Stimulated activated CD4-positive, alpha-beta T cell treated with anti-CD3 and anti-CD28 coated beads, Interleukin-15, amount 100 ng/mL, for 24 hours (primary cell): ENCODE results near the gene PCDHA1.
A peak's percentile ranks its signal among the peaks of the same experiment; 100 is the strongest.
"Not testable (repeated sequence)": the region's sequence is repeated elsewhere in the genome, so short reads cannot be mapped to it uniquely, and the experiment has no call there.

Experiments
- DNase-seq: peaks from one replicate; pipeline ENCODE4 v3.0.0-alpha.2; 2020

PCDHA1 gene

GRCh38 chr5:140808889-140809291 is 22.9 kb downstream of the PCDHA1 start:
- DNase-seq, result no peak

GRCh38 chr5:140821375-140822280 is 35.7 kb downstream of the PCDHA1 start, which contains the start of gene PCDHA5:
TSS of gene PCDHA5 (plus strand) at chr5:140821613.
- peak; percentile 51 for DNase-seq

- no peak for DNase-seq
These were observed 36.3 kb downstream of the PCDHA1 start for GRCh38 chr5:140822281-140822629.

- not testable (repeated sequence) for DNase-seq
These were observed 37.0 kb downstream of the PCDHA1 start for GRCh38 chr5:140822969-140823368.

DNA sequence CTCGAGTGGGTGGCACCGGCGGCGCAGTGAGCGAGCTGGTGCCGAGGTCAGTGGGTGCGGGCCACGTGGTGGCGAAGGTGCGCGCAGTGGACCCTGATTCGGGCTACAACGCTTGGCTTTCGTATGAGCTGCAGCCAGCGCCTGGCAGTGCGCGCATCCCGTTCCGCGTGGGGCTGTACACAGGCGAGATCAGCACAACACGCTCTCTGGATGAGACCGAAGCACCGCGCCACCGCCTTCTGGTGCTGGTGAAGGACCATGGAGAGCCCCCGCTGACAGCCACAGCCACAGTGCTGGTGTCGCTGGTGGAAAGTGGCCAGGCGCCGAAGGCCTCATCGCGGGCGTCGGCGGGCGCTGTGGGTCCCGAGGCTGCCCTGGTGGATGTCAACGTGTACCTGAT is 37.5 kb downstream of the PCDHA1 start:
- DNase-seq, result no peak

DNA sequence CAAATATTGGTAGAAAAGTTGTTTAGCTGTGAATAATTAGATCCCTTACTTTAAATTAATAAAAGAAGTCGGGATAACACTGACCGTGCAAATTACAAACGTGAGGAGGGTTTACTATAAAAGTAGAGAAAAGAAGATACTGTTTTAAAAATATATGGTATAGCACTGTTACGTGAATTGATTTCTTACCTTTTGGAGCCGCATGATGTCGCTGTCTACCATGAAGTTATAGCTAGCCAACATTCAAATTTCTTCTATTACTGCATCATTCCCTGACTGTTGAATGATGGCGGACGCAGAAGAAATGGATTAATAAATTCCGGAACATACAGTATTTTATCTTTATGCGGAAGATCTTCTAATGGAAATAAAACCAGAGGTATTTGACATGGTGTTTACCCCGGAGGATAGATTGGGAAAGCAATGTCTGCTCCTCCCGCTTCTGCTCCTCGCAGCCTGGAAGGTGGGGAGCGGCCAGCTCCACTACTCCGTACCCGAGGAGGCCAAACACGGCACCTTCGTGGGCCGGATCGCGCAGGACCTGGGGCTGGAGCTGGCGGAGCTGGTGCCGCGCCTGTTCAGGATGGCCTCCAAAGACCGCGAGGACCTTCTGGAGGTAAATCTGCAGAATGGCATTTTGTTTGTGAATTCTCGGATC is 41.9 kb downstream of the PCDHA1 start, which contains the start of gene PCDHA6:
Gene PCDHA6 (plus strand): TSS at position 257 of the 658 bp plus-strand sequence. CDS start 132 bp downstream, at position 389.
- no peak for DNase-seq

GRCh38 chr5:140828362-140828737 is 42.4 kb downstream of the PCDHA1 start:
- no peak for DNase-seq

DNA sequence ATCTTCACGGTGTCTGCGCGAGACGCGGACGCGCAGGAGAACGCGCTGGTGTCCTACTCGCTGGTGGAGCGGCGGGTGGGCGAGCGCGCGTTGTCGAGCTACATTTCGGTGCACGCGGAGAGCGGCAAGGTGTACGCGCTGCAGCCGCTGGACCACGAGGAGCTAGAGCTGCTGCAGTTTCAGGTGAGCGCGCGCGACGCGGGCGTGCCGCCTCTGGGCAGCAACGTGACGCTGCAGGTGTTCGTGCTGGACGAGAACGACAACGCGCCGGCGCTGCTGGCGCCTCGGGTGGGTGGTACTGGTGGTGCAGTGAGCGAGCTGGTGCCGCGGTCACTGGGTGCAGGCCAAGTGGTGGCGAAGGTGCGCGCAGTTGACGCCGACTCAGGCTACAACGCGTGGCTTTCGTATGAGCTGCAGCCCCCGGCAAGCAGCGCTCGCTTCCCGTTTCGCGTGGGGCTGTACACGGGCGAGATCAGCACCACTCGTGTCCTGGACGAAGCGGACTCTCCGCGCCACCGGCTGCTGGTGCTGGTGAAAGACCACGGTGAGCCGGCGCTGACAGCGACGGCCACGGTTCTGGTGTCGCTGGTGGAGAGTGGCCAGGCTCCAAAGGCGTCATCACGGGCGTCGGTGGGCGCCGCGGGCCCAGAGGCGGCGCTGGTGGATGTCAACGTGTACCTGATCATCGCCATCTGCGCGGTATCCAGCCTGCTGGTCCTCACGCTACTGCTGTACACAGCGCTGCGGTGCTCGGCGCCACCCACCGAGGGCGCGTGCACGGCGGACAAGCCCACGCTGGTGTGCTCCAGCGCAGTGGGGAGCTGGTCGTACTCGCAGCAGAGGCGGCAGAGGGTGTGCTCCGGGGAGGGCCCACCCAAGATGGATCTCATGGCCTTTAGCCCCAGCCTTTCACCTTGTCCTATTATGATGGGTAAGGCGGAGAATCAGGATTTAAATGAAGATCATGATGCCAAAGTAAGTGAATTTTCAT is 43.9 kb downstream of the PCDHA1 start:
- DNase-seq, result not testable (repeated sequence)

DNA sequence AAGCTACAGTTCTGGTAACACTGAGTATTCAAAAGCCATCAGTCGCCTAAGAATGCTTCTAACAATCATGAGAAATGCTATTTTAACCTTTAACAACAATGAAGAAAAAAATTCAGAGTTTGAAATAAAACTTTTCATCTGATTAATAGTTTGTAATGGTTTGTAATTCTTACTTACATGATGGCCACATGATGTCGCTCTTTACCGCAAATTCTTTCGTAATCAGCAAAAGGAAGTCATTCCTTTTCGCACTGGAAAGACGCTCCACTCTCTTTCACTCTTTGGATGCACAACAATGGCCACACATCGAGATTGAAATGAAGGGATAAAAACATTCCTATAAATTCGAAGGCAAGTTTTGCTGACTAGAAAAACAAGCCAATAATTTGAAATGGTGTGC is 48.1 kb downstream of the PCDHA1 start, which contains the start of gene PCDHA7:
Gene PCDHA7 (plus strand): TSS at position 277 of the 400 bp plus-strand sequence. CDS start 115 bp downstream, at position 392.
- DNase-seq, result no peak

GRCh38 chr5:140834439-140835008 is 48.6 kb downstream of the PCDHA1 start:
- DNase-seq, result not testable (repeated sequence)

DNA sequence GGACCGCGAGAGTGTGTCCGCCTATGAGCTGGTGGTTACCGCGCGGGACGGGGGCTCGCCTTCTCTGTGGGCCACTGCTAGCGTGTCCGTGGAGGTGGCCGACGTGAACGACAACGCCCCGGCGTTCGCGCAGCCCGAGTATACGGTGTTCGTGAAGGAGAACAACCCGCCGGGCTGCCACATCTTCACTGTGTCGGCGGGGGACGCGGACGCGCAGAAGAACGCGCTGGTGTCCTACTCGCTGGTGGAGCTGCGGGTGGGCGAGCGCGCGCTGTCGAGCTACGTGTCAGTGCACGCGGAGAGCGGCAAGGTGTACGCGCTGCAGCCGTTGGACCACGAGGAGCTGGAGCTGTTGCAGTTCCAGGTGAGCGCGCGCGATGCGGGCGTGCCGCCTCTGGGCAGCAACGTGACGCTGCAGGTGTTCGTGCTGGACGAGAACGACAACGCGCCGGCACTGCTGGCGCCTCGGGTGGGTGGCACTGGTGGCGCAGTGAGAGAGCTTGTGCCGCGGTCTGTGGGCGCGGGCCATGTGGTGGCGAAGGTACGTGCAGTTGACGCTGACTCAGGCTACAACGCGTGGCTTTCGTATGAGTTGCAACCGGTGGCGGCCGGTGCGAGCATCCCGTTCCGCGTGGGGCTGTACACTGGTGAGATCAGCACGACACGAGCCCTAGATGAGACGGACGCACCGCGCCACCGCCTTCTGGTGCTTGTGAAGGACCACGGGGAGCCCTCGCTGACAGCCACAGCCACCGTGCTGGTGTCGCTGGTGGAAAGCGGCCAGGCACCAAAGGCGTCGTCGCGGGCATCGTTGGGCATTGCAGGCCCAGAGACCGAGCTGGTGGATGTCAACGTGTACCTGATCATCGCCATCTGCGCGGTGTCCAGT is 49.9 kb downstream of the PCDHA1 start:
- no peak for DNase-seq

- DNase-seq, result peak; percentile 22
These were observed 55.3 kb downstream of the PCDHA1 start, which contains the start of gene PCDHA8 for GRCh38 chr5:140840978-140841962. TSS of gene PCDHA8 (plus strand) at chr5:140841187. CDS start at chr5:140841322, 135 bp downstream.

DNA sequence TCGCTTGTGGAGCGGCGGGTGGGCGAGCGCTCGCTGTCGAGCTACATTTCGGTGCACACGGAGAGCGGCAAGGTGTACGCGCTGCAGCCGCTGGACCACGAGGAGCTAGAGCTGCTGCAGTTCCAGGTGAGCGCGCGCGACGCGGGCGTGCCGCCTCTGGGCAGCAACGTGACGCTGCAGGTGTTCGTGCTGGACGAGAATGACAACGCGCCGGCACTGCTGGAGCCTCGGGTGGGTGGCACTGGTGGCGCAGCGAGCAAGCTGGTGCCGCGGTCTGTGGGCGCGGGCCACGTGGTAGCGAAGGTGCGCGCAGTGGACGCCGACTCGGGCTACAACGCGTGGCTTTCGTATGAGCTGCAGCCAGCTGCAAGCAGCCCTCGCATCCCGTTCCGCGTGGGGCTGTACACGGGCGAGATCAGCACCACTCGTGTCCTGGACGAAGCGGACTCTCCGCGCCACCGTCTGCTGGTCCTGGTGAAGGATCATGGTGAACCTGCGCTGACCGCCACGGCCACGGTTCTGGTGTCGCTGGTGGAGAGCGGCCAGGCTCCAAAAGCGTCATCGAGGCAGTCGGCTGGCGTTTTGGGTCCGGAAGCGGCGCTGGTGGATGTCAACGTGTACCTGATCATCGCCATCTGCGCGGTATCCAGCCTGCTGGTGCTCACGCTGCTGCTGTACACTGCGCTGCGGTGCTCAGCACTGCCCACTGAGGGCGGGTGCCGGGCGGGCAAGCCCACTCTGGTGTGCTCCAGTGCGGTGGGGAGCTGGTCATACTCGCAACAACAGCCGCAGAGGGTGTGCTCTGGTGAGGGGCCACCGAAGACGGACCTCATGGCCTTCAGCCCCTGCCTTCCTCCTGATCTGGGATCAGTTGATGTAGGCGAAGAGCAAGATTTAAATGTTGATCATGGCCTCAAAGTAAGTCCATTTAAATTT is 57.1 kb downstream of the PCDHA1 start:
- no peak for DNase-seq

- DNase-seq, result not testable (repeated sequence)
These were observed 62.5 kb downstream of the PCDHA1 start, which contains the start of gene PCDHA9 for GRCh38 chr5:140848139-140849102. TSS of gene PCDHA9 (plus strand) at chr5:140848382. CDS start at chr5:140848496, 114 bp downstream.

- DNase-seq, result not testable (repeated sequence)
These were observed 64.1 kb downstream of the PCDHA1 start for GRCh38 chr5:140849831-140850634.
